ENCODE results near the gene APOB.

DNA sequence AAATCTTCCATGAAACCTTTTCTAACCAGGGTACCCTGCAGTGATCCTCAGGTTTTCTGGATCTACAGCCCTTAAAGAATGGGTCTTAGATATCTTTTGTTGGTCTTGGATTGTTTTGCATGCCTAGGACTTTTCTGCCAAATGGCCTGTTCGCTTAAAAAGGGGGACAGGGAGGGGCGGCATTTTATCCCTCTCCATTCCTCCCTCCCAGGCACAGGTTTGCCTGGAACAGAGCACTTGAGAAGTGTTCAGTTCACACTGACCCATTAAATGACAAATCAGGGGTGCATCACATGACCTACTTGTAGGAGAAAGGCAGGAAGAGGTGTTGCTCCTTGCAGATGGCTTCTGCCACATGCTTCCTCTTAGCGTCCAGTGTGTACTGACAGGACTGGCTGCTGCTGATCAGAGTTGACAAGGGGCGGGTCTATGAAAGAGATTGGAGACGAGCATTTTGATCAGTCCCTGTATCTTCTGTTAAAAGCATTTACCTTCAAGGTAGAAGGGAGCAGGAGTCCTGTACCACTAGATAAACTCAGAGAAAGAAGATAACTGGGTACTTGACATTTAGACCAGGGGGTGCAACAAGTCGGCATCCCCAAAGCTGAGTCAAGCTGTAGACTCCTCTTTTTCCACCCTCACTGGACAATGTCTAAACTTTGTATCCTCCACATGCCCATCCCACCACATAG is 8.4 kb downstream of the APOB start:
- TF ChIP-seq, protein P1, sequence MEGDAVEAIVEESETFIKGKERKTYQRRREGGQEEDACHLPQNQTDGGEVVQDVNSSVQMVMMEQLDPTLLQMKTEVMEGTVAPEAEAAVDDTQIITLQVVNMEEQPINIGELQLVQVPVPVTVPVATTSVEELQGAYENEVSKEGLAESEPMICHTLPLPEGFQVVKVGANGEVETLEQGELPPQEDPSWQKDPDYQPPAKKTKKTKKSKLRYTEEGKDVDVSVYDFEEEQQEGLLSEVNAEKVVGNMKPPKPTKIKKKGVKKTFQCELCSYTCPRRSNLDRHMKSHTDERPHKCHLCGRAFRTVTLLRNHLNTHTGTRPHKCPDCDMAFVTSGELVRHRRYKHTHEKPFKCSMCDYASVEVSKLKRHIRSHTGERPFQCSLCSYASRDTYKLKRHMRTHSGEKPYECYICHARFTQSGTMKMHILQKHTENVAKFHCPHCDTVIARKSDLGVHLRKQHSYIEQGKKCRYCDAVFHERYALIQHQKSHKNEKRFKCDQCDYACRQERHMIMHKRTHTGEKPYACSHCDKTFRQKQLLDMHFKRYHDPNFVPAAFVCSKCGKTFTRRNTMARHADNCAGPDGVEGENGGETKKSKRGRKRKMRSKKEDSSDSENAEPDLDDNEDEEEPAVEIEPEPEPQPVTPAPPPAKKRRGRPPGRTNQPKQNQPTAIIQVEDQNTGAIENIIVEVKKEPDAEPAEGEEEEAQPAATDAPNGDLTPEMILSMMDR (conservative IDR thresholded peaks at IDR 0.05; ENCODE audit: low read length), result no peak
- TF ChIP-seq EZH2phosphoT487 (IDR thresholded peaks at IDR 0.05; ENCODE audit: borderline replicate concordance), result no peak

All from Loucy (cell line).